Progenitor cell of endocrine pancreas (in vitro differentiated cells): ENCODE results near the gene ATG16L2. TPM values are rescaled to one million over a fixed set of nuclear protein-coding genes. Genes with fewer than 3 reads are reported as not detected.

ENCODE experiments used
- DNase-seq: peaks from one replicate; pipeline ENCODE4 v3.0.0; 2021; ENCODE audit warnings: low spot score; ENCODE audit not compliant: unreplicated experiment
- H3K27ac Mint-ChIP-seq: 2 replicates; pipeline ENCODE4 v1.8.0; 2021; ENCODE audit warnings: mild to moderate bottlenecking, moderate library complexity, mixed read lengths
- H3K27me3 Mint-ChIP-seq: 2 replicates; pipeline ENCODE4 v1.8.0; 2021; ENCODE audit warnings: mixed read lengths
- H3K36me3 Mint-ChIP-seq: 2 replicates; pipeline ENCODE4 v1.8.0; 2022; ENCODE audit warnings: mixed read lengths; ENCODE audit not compliant: insufficient read depth
- H3K4me1 Mint-ChIP-seq: 2 replicates; pipeline ENCODE4 v1.8.0; 2021; ENCODE audit warnings: low read depth, mixed read lengths
- H3K4me3 Mint-ChIP-seq: 2 replicates; pipeline ENCODE4 v1.8.0; 2021; ENCODE audit warnings: low read depth, mild to moderate bottlenecking, moderate library complexity, mixed read lengths
- H3K9me3 Mint-ChIP-seq: 2 replicates; pipeline ENCODE4 v1.8.0; 2021; ENCODE audit warnings: low read depth, mixed read lengths
- CTCF ChIP-seq: fragments of 200-600 bp; sonication (generic); IDR thresholded peaks from one replicate; pipeline ENCODE4 v1.5.0; 2021; ENCODE audit warnings: antibody characterized with exemption, mild to moderate bottlenecking; ENCODE audit not compliant: unreplicated experiment
- total RNA-seq: library from RNA; stranded (reverse); gene quantifications from 2 replicates; pipeline ENCODE4 v1.2.1, GENCODE V29; 2021

ATG16L2 gene
- total RNA-seq, 1 donor from 2014 or later: 43.9 TPM

- H3K27me3 Mint-ChIP-seq: no peaks in the 10 kb centered on the region
- no peak overlapping the region for H3K27ac Mint-ChIP-seq
- H3K36me3 Mint-ChIP-seq: peaks cover 19% of the 10 kb centered on the region
- TF ChIP-seq CTCF: no peak
- H3K4me3 Mint-ChIP-seq: no peak overlapping the region
- H3K4me1 Mint-ChIP-seq: no peaks in the 10 kb centered on the region
- no peaks in the 10 kb centered on the region for H3K9me3 Mint-ChIP-seq
- no peak for DNase-seq
These were observed 28.6 kb downstream of the ATG16L2 start for GRCh38 chr11:72842653-72843330.

DNA sequence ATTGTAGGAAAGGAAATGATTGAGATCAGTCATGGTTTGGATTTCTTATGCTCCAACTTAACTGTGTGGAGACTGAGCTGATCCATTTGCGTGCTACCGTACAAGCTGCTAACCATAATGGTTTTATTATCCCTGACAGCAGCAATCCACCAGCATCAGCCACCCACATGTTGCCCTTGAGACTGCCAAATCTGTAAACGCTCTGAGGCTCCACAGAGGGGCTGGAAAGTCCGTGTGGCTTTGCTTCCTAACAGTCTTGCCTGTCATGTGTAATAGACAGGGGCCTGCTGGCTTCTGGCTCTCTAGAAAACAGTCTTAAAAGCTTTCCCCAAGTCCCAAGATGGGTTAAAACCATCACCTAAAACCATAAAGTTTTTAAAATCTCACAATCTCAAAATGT lies 30.1 kb downstream of the ATG16L2 start:
- Mint-ChIP-seq H3K27ac (no peak overlapping the region), H3K36me3 (peaks cover 17% of the 10 kb centered on the region), H3K27me3 (no peaks in the 10 kb centered on the region), H3K4me1 (no peaks in the 10 kb centered on the region), H3K9me3 (no peaks in the 10 kb centered on the region), H3K4me3 (no peak overlapping the region)
- no peak for TF ChIP-seq CTCF
- DNase-seq: no peak

DNA sequence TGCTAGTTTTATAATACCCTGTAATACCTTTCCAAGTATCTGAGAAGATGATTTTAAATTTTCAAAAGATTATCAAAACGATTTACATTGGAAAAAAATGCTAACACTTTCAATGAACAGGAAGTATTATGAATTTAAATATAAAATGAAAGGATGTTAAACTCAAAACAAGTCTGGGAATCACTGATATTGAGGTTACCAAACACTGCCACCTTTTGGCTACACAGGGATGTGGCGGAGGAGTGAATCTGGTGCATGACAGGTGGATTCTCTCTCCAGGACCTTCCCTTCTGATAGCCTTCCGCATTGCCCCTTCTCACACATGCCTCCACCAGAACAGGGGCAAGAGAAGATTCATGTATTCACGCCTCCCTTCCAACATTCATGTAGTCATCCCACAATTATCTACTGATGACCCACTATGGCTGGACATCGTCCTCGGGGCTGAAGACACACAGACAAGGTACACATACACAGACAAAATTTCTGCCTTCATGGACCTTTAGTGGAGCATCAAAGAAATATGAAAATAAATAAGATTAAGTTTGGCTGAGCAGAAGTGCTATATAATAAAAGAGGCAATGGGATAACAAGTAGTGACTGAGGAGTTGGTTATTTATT lies 34.7 kb downstream of the ATG16L2 start:
- Mint-ChIP-seq H3K27ac (no peak overlapping the region), H3K27me3 (no peaks in the 10 kb centered on the region), H3K4me1 (no peaks in the 10 kb centered on the region), H3K4me3 (no peak overlapping the region), H3K36me3 (peaks cover 5% of the 10 kb centered on the region), H3K9me3 (no peaks in the 10 kb centered on the region)
- no peak for DNase-seq
- peak; percentile 63 for TF ChIP-seq CTCF

DNA sequence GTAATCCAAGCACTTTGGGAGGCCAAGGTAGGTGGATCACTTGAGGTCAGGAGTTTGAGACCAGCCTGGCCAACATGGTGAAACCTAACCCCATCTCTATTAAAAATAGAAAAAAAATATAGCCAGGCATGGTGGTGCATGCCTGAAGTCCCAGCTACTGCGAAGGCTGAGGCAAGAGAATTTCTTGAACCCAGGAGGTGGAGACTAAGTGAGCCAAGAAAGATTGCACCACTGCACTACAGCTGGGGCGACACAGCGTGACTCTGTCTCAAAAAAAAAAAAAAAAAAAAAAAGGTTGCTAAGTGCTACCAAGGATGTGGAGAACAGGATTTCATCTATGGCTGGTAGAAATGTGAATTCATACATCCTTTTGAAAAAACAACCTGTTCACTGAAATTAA lies 36.6 kb downstream of the ATG16L2 start:
- Mint-ChIP-seq H3K27ac (no peak overlapping the region), H3K9me3 (no peaks in the 10 kb centered on the region), H3K27me3 (no peaks in the 10 kb centered on the region), H3K4me1 (no peaks in the 10 kb centered on the region), H3K4me3 (no peak overlapping the region), H3K36me3 (no peaks in the 10 kb centered on the region)
- DNase-seq: no peak
- TF ChIP-seq CTCF: no peak

DNA sequence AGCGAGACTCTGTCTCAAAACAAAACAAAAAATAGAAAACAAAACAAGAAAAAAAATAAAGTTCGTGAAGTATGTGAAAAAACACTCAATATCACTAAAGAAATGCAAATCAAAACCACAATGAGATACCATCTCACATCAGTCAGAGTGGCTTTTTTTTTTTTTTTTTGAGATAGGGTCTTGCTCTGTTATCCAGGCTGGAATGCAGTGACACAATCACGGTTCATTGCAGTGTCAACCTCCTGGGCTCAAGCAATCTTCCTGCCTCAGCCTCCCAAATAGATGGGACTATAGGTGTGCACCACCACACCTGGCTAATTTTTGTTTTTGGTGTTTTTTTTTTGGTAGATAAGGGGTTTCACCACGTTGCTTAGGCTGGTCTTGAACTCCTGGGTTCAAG lies 37.5 kb downstream of the ATG16L2 start:
- no peaks in the 10 kb centered on the region for H3K27me3 Mint-ChIP-seq
- TF ChIP-seq CTCF: no peak
- no peak overlapping the region for H3K27ac Mint-ChIP-seq
- H3K4me3 Mint-ChIP-seq: no peak overlapping the region
- H3K9me3 Mint-ChIP-seq: no peaks in the 10 kb centered on the region
- no peaks in the 10 kb centered on the region for H3K36me3 Mint-ChIP-seq
- DNase-seq: no peak
- no peaks in the 10 kb centered on the region for H3K4me1 Mint-ChIP-seq
